Natural killer cell (primary cell): ENCODE data around the gene KCNA1. TPM values are rescaled to one million over a fixed set of nuclear protein-coding genes. Genes with fewer than 3 reads are reported as not detected.
A peak's percentile ranks its signal among the peaks of the same experiment; 100 is the strongest.

Experiments used
- ATAC-seq, 3 donors: fragments of 150-1000 bp in 2 of 3; fragments of 200-7000 bp in 1 of 3; cut with Tn5 transposase; 1 replicate in 1 of 3; 2 replicates in 2 of 3; pipeline ENCODE4 v1.10.0; 2021; ENCODE audit warnings: mild to moderate bottlenecking in 2 of 3, moderate library complexity in 2 of 3
- DNase-seq, 2 donors: peaks; one replicate each; pipeline versions ENCODE4 v3.0.0 to v3.0.0-alpha.2; 2013 to 2021; ENCODE audit warnings: mixed read lengths in 1 of 2
- H3K27ac ChIP-seq: one replicate; pipeline ENCODE4 v1.5.1; 2013; ENCODE audit warnings: mild to moderate bottlenecking, low read length
- H3K27me3 ChIP-seq: one replicate; pipeline ENCODE4 v1.6.1; 2013; ENCODE audit warnings: low read length; ENCODE audit not compliant: control insufficient read depth, insufficient read depth
- H3K36me3 ChIP-seq: one replicate; pipeline ENCODE4 v1.6.1; 2013; ENCODE audit warnings: low read length; ENCODE audit not compliant: control insufficient read depth, insufficient read depth
- H3K4me1 ChIP-seq: one replicate; pipeline ENCODE4 v1.6.1; 2013; ENCODE audit warnings: low read length; ENCODE audit not compliant: control insufficient read depth, insufficient read depth
- H3K4me3 ChIP-seq: one replicate; pipeline ENCODE4 v1.5.1; 2013; ENCODE audit warnings: low read length
- H3K9me3 ChIP-seq: one replicate; pipeline ENCODE4 v1.6.1; 2013; ENCODE audit warnings: low read length; ENCODE audit not compliant: control insufficient read depth, insufficient read depth
- H3K27ac Mint-ChIP-seq, 2 donors: one replicate each; pipeline ENCODE4 v1.8.0; 2022; ENCODE audit warnings: mild to moderate bottlenecking in 2 of 2, mixed read lengths in 2 of 2, moderate library complexity in 1 of 2
- H3K27me3 Mint-ChIP-seq, 2 donors: one replicate each; pipeline ENCODE4 v1.8.0; 2022; ENCODE audit warnings: low read depth in 2 of 2, mixed read lengths in 2 of 2
- H3K36me3 Mint-ChIP-seq: one replicate; pipeline ENCODE4 v1.8.0; 2022; ENCODE audit warnings: mixed read lengths
- H3K4me1 Mint-ChIP-seq, 2 donors: one replicate each; pipeline ENCODE4 v1.8.0; 2022; ENCODE audit warnings: mixed read lengths in 2 of 2
- H3K4me3 Mint-ChIP-seq: one replicate; pipeline ENCODE4 v1.8.0; 2022; ENCODE audit warnings: mild to moderate bottlenecking, moderate library complexity, mixed read lengths
- H3K9me3 Mint-ChIP-seq, 2 donors: one replicate each; pipeline ENCODE4 v1.8.0; 2022; ENCODE audit warnings: mixed read lengths in 2 of 2
- WGBS: methylation state at CpG from one replicate; pipeline ENCODE4 v1.1.7; 2013; ENCODE audit warnings: missing lambda C conversion rate; ENCODE audit not compliant: insufficient coverage; 5-methylcytosine and 5-hydroxymethylcytosine counted together
- intact Hi-C: fragments of 100-400 bp; cut with micrococcal nuclease; formaldehyde crosslinking; loops from one replicate; pipeline ENCODE4 v1.14.2; 2022
- total RNA-seq, 4 donors: library from RNA; stranded (reverse); fragments of 120-200 nt in 1 of 4; gene quantifications; one replicate each; pipeline versions ENCODE4 v1.2.3 to v1.2.4, GENCODE V29; 2013 to 2022
- TF ChIP-seq, protein P1 (sequence below): fragments of 200-600 bp; IDR thresholded peaks from one replicate; pipeline ENCODE4 v1.8.0; 2022; ENCODE audit warnings: antibody characterized with exemption

KCNA1 gene
- total RNA-seq, 3 donors from 2014 or later (not counting 1 experiment from before 2014, with no cell fraction given) = not detected

- H3K27ac ChIP-seq = no peak overlapping the region
- Mint-ChIP-seq H3K4me1 (peaks cover 0 to 10% of the 10 kb centered on the region in 2 donors), H3K9me3 (no peaks in the 10 kb centered on the region), H3K27ac (no peak overlapping the region), H3K27me3 (peaks cover 14 to 23% of the 10 kb centered on the region in 2 donors), H3K4me3 (no peak overlapping the region), H3K36me3 (no peaks in the 10 kb centered on the region)
- intact Hi-C loops = no loop called here
- no peaks in the 10 kb centered on the region for H3K9me3 ChIP-seq
- H3K27me3 ChIP-seq = peaks cover 54% of the 10 kb centered on the region
- WGBS = 2% methylated on average over 19 of the region's 24 CpGs
- TF ChIP-seq, protein P1, sequence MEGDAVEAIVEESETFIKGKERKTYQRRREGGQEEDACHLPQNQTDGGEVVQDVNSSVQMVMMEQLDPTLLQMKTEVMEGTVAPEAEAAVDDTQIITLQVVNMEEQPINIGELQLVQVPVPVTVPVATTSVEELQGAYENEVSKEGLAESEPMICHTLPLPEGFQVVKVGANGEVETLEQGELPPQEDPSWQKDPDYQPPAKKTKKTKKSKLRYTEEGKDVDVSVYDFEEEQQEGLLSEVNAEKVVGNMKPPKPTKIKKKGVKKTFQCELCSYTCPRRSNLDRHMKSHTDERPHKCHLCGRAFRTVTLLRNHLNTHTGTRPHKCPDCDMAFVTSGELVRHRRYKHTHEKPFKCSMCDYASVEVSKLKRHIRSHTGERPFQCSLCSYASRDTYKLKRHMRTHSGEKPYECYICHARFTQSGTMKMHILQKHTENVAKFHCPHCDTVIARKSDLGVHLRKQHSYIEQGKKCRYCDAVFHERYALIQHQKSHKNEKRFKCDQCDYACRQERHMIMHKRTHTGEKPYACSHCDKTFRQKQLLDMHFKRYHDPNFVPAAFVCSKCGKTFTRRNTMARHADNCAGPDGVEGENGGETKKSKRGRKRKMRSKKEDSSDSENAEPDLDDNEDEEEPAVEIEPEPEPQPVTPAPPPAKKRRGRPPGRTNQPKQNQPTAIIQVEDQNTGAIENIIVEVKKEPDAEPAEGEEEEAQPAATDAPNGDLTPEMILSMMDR = no peak
- H3K36me3 ChIP-seq = no peaks in the 10 kb centered on the region
- ATAC-seq (no peak), DNase-seq (no peak)
- H3K4me3 ChIP-seq = no peak overlapping the region
- peaks cover 18% of the 10 kb centered on the region for H3K4me1 ChIP-seq
Observed at GRCh38 chr12:4909410-4909733, 333 bp upstream of the KCNA1 start.

- no peaks in the 10 kb centered on the region for H3K9me3 ChIP-seq
- H3K4me3 ChIP-seq = peak overlapping the region; percentile 14
- H3K4me1 ChIP-seq = peaks cover 18% of the 10 kb centered on the region
- intact Hi-C loops = no loop called here
- ATAC-seq (peak in 2 of 3 donors; percentile 26 to 55), DNase-seq (peak in 1 of 2 donors; percentile 31)
- H3K9me3 Mint-ChIP-seq = no peaks in the 10 kb centered on the region
- TF ChIP-seq, protein P1 = no peak
- no peaks in the 10 kb centered on the region for H3K36me3 ChIP-seq
- no peak overlapping the region for H3K27ac Mint-ChIP-seq
- H3K27ac ChIP-seq = no peak overlapping the region
- H3K4me3 Mint-ChIP-seq = peak overlapping the region; percentile 84
- WGBS = 1% methylated on average over 44 of the region's 49 CpGs
- peaks cover 24 to 32% of the 10 kb centered on the region in 2 donors for H3K27me3 Mint-ChIP-seq
- H3K36me3 Mint-ChIP-seq = no peaks in the 10 kb centered on the region
- H3K4me1 Mint-ChIP-seq = peaks cover 0 to 10% of the 10 kb centered on the region in 2 donors
- peaks cover 49% of the 10 kb centered on the region for H3K27me3 ChIP-seq
Observed at GRCh38 chr12:4910502-4911315, 1.0 kb downstream of the KCNA1 start.

GRCh38 chr12:4911316-4911994 lies 1.8 kb downstream of the KCNA1 start:
- WGBS = 31% methylated on average over 61 of the region's 61 CpGs
- Histone ChIP-seq H3K27me3 (peaks cover 48% of the 10 kb centered on the region), H3K4me3 (peak overlapping the region; percentile 14), H3K27ac (no peak overlapping the region), H3K9me3 (no peaks in the 10 kb centered on the region), H3K4me1 (peaks cover 18% of the 10 kb centered on the region), H3K36me3 (no peaks in the 10 kb centered on the region)
- peak overlapping the region; percentile 69 for H3K4me3 Mint-ChIP-seq
- ATAC-seq (no peak), DNase-seq (no peak)
- no peaks in the 10 kb centered on the region for H3K36me3 Mint-ChIP-seq
- peaks cover 28 to 34% of the 10 kb centered on the region in 2 donors for H3K27me3 Mint-ChIP-seq
- no peak overlapping the region for H3K27ac Mint-ChIP-seq
- peaks cover 0 to 10% of the 10 kb centered on the region in 2 donors for H3K4me1 Mint-ChIP-seq
- H3K9me3 Mint-ChIP-seq = no peaks in the 10 kb centered on the region
- intact Hi-C loops = no loop called here
- TF ChIP-seq, protein P1 = no peak
